NCI-H1092 treated with DMSO at 0.1 percent for 48 hours (cell line): ENCODE data around the gene MYL5.
"Not testable (repeated sequence)": the region's sequence is repeated elsewhere in the genome, so short reads cannot be mapped to it uniquely, and the experiment has no call there.

Source experiments
- DNase-seq: peaks from one replicate; lab custom pipeline; 2025; lab: John Stamatoyannopoulos, UW

The MYL5 gene

DNA sequence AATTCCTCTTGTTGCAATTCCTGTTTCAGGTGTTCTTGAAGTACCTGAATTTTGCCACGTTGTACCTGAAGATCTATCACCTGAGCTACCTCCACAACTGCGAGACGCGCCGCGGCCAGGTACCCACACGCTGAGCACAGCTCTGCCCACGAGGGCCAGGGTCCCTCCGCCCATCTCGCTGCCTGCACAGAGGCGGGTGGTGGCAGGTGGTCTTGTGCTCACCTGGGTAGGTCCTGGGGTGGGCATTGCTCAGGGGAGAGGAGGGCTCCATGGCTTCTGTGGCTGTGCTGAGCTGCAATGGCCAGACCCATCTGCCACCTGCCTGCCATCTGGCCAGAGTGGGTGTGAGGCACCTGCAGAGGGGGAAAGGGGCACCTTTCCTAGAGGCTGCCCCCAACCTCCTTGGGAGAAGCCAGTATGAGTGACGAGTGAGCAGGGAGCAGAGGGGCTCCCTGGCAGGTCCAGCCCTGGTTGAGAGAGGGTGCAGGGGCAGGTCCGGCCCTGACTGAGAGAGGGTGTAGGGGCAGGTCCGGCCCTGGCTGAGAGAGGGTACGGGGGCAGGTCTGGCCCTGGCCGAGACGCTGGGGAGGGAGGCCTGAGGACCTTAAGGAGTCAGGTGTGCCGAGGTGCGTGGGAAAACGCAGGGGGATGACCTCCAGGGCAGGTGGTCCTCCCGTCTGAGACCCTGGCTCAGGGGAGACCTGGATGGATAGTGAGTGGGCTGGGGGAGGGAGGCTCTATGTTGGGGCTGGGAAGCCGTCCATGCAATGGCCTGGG lies 38.3 kb upstream of the MYL5 start:
- no peak for DNase-seq

GRCh38 chr4:636628-637159 lies 37.6 kb upstream of the MYL5 start:
- DNase-seq, result no peak

DNA sequence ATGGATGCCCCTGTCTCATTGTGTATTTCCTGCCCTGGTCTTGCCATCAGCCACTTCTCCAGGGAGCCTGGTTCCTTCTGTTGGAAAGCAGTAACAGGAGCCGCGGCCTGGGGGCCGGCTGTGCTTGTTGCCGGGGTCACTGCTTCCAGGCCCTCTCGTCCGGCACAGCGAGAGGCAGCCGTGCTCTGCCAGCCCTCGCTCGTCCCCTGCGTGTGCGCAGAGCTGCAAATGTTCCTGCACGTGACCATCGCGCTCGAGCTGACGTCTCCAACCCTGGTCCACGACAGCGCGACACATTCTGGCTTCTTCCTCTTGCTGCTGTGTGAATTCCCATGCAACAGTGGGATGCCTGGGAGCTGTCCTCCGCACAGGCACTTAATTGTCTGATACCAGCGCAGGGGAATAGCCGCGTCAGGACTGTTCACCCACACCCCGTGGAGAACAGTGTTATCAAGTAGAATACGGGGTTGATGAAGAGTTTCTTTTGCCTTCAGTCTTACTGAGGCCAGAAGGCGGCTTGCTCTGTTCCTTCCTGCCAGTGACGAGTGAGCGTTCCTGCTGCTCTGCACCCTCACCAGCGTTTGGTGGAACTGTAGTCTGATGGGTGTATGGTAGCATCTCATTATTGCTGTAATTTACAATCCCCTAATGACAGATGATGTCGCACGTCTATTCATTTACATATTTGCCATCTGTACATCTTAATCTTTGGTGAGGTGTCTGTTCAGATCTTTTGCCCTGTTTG lies 36.6 kb upstream of the MYL5 start:
- no peak for DNase-seq

GRCh38 chr4:642366-642765 lies 32.0 kb upstream of the MYL5 start:
- DNase-seq, result not testable (repeated sequence)

GRCh38 chr4:646460-646859 lies 27.9 kb upstream of the MYL5 start:
- DNase-seq, result no peak

DNA sequence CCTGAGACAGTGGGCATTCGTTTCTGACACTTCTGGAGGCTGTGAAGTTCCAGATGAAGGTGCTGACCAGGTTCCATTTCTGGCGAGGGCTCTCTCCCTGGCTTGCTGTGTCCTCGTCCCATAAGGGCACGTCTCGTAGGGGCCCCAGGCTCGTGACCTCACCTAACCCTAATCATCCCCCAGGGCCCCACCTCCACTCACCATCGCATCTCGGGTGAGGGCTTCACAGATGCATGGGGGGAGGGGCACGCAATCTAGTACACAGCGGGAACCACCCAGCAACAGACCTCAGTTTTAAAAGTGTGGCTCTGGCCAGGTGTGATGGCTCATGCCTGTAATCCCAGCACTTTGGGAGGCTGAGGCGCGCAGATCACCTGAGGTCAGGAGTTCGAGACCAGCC lies 26.9 kb upstream of the MYL5 start:
- DNase-seq, result no peak

- DNase-seq, result no peak
Observed at GRCh38 chr4:648579-649292, 25.6 kb upstream of the MYL5 start.

- no peak for DNase-seq
Observed at GRCh38 chr4:649293-649625, 25.1 kb upstream of the MYL5 start.

DNA sequence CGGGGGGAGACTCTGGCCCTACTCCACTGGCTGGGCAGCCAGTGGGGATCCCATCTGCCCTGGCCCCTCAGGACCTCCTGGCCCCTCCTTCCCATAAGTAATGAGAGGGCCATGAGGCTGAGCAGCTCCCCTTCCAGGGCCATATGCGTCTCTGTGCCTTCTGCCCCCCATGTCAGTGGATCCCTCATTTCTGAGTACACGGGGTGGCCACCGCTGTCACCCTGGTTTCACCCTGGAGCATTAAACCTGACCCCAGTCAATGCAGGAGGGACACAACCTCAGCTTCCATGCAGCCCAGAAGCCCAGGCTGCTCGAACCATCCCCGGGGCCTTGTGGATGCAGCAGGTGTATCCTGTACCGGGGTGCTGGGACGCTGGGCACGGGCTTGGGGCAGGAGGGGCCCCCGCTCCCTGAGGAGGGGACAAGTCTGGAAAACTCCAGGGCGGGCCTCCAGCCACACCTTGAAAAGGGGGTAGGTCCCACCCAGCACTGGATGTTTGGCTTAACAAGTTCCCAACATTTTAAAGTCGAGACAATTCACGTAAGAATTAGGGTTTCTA lies 24.5 kb upstream of the MYL5 start:
- DNase-seq, result no peak

GRCh38 chr4:650461-650860 lies 23.9 kb upstream of the MYL5 start:
- DNase-seq, result no peak

GRCh38 chr4:650951-651883 lies 23.1 kb upstream of the MYL5 start:
- peak; percentile 44 for DNase-seq

GRCh38 chr4:651884-652642 lies 22.3 kb upstream of the MYL5 start:
- DNase-seq, result no peak

GRCh38 chr4:653080-653821 lies 21.1 kb upstream of the MYL5 start:
- no peak for DNase-seq

GRCh38 chr4:653831-654502 lies 20.4 kb upstream of the MYL5 start:
- DNase-seq, result no peak

DNA sequence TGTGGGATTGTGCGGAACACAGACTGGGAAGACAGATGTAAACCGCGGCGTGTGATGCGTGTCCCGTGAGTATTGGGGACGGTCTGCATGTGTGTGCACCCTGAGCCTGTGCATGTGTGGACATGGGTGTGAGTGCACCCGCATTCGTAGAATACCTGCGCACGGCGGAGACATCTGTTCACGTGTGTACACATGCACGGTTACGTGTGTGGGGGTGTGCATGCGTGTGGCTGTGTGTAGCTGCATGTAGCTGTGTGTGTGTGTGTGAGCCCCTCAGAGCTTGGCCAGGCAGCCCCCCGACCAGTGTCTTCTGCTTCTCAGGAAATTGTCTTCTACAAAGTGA lies 19.9 kb upstream of the MYL5 start:
- DNase-seq, result no peak

- no peak for DNase-seq
Observed at GRCh38 chr4:654871-655463, 19.4 kb upstream of the MYL5 start.

- no peak for DNase-seq
Observed at GRCh38 chr4:655464-656151, 18.7 kb upstream of the MYL5 start.
